ENCODE results near the gene CEP57. TPM values are rescaled to one million over a fixed set of nuclear protein-coding genes. Genes with fewer than 3 reads are reported as not detected.

The CEP57 gene
- total and polyA plus RNA-seq, 2 donors (not counting 1 experiment from before 2014, with no cell fraction given) = 19.0 to 82.9 TPM

DNA sequence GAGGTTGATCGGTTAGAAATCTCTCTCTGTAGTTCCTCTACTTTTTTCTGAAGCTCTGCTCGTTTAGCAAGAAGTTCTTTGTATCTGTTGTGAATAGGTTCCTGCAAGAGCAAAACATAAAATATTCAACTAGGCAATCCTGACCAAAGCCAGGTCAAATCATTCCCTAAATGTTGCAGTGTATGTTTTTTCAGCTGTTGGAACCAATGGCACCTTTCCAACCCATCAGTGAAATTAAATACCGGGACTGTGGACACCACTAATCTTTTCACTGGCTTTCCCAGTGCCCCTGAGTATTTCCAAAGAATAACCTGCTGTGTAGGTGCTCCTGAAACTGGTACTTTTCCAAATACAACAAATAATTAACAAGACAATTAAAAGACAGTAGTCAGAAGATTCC lies 45.1 kb downstream of the CEP57 start:
- ChIA-PET CTCF (interaction anchor here (0.7 to 5.1 kb wide), 28 partner anchors 10 to 744 kb away, joined by 3 to 97 read pairs (median 4); partner anchors contain the start of genes CCDC82, CEP57, JRKL and MAML2), POLR2A (interaction anchor here (1.6 kb wide), 1 partner anchor 508 kb away, joined by 4 read pairs; the partner anchor contains the start of gene MAML2)
- Mint-ChIP-seq H3K27me3 (no peaks in the 10 kb centered on the region), H3K9me3 (ENCODE audit: insufficient read depth) (no peaks in the 10 kb centered on the region), H3K4me1 (no peaks in the 10 kb centered on the region), H3K27ac (no peak overlapping the region), H3K4me3 (no peak overlapping the region)
- no peaks in the 10 kb centered on the region for H3K9me3 ChIP-seq (ENCODE audit: control extremely low read depth in 1 of 3, control insufficient read depth in 2 of 3, insufficient read depth in 1 of 3, low read length in 2 of 3)
- H2AFZ ChIP-seq (ENCODE audit: insufficient read depth, low read depth, low read length, poor library complexity, severe bottlenecking) = no peak overlapping the region
- intact Hi-C loops (cut with micrococcal nuclease) = no loop called here
- H3K36me3 ChIP-seq (replicated peaks in 1 of 2; ENCODE audit: control extremely low read depth in 1 of 2, control insufficient read depth in 1 of 2, extremely low read depth in 1 of 2, insufficient read depth in 2 of 2, low read length in 1 of 2) = peaks cover 0 to 46% of the 10 kb centered on the region in 2 experiments
- 57% methylated on average over 1 of the region's 3 CpGs for WGBS (ENCODE audit: insufficient coverage)
- H3K27me3 ChIP-seq (replicated peaks in 1 of 4; ENCODE audit: control extremely low read depth in 1 of 4, control insufficient read depth in 3 of 4, insufficient read depth in 4 of 4, low read length in 3 of 4) = no peaks in the 10 kb centered on the region
- ATAC-seq (ENCODE audit: low read depth) (no peak), DNase-seq (no peak)
- H4K20me1 ChIP-seq (ENCODE audit: control insufficient read depth, insufficient read depth, low read length, poor library complexity, severe bottlenecking) = no peaks in the 10 kb centered on the region
- H3K79me2 ChIP-seq (ENCODE audit: control insufficient read depth, insufficient read depth, low read length) = no peaks in the 10 kb centered on the region
- TF ChIP-seq EZH2 (IDR thresholded peaks at IDR 0.05; ENCODE audit: borderline replicate concordance, insufficient read depth, low read depth, low read length, poor library complexity, severe bottlenecking) = no peak
- TF ChIP-seq, protein P1, sequence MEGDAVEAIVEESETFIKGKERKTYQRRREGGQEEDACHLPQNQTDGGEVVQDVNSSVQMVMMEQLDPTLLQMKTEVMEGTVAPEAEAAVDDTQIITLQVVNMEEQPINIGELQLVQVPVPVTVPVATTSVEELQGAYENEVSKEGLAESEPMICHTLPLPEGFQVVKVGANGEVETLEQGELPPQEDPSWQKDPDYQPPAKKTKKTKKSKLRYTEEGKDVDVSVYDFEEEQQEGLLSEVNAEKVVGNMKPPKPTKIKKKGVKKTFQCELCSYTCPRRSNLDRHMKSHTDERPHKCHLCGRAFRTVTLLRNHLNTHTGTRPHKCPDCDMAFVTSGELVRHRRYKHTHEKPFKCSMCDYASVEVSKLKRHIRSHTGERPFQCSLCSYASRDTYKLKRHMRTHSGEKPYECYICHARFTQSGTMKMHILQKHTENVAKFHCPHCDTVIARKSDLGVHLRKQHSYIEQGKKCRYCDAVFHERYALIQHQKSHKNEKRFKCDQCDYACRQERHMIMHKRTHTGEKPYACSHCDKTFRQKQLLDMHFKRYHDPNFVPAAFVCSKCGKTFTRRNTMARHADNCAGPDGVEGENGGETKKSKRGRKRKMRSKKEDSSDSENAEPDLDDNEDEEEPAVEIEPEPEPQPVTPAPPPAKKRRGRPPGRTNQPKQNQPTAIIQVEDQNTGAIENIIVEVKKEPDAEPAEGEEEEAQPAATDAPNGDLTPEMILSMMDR (IDR thresholded peaks at IDR 0.05) = no peak
- no peak overlapping the region for H3K27ac ChIP-seq (ENCODE audit: low read length in 2 of 2)
- H3K4me3 ChIP-seq (ENCODE audit: control extremely low read depth in 1 of 5, extremely low read depth in 1 of 5, insufficient read depth in 1 of 5, low read depth in 2 of 5, low read length in 4 of 5) = no peak overlapping the region
- H3K9ac ChIP-seq (ENCODE audit: low read length) = no peak overlapping the region
- no peaks in the 10 kb centered on the region for H3K4me1 ChIP-seq (ENCODE audit: control insufficient read depth in 2 of 2, insufficient read depth in 2 of 2, low read length in 2 of 2)
- H3K4me2 ChIP-seq (replicated peaks; ENCODE audit: low read depth, low read length, poor library complexity, severe bottlenecking) = no peak overlapping the region

DNA sequence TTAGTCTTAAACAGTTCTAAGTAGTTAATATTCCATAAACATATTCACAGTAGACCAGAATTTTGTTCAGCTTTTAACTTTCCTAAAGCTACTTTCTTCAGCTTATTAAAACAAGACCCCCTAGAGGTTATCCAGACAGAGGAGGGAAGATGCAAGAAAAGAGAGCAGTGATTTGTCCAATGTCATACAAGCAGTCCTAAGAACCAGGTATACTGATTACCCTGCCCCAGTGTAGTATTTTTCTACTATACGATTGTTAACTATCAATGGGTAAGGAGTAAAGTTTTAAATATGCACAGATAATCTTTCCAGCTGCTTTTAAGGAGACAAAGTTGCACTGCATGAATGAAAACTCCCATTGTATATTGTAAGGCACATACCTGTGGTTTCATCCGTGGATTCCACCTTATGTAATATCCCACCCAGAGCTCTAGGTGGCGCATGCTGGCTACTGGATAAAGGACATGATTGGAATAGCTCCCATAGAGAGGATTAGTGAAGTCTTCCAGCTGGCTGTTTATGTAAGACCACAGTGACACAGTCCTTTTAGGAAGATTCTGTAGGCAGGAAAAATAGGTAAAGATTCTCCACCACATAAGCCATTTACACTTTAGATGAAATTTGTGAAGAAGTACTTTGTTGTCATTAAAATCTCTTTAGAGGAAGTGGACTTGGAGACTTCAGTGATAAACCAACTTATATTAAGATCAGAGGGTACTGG lies 45.6 kb downstream of the CEP57 start:
- ATAC-seq (ENCODE audit: low read depth) = peak; percentile 90
- Histone ChIP-seq H4K20me1 (ENCODE audit: control insufficient read depth, insufficient read depth, low read length, poor library complexity, severe bottlenecking) (no peaks in the 10 kb centered on the region), H3K79me2 (ENCODE audit: control insufficient read depth, insufficient read depth, low read length) (no peaks in the 10 kb centered on the region), H3K27me3 (replicated peaks in 1 of 4; ENCODE audit: control extremely low read depth in 1 of 4, control insufficient read depth in 3 of 4, insufficient read depth in 4 of 4, low read length in 3 of 4) (no peaks in the 10 kb centered on the region), H3K4me2 (replicated peaks; ENCODE audit: low read depth, low read length, poor library complexity, severe bottlenecking) (no peak overlapping the region), H2AFZ (ENCODE audit: insufficient read depth, low read depth, low read length, poor library complexity, severe bottlenecking) (no peak overlapping the region), H3K9ac (ENCODE audit: low read length) (no peak overlapping the region), H3K4me1 (ENCODE audit: control insufficient read depth in 2 of 2, insufficient read depth in 2 of 2, low read length in 2 of 2) (no peaks in the 10 kb centered on the region), H3K9me3 (ENCODE audit: control extremely low read depth in 1 of 3, control insufficient read depth in 2 of 3, insufficient read depth in 1 of 3, low read length in 2 of 3) (no peaks in the 10 kb centered on the region), H3K4me3 (ENCODE audit: control extremely low read depth in 1 of 5, extremely low read depth in 1 of 5, insufficient read depth in 1 of 5, low read depth in 2 of 5, low read length in 4 of 5) (no peak overlapping the region), H3K36me3 (replicated peaks in 1 of 2; ENCODE audit: control extremely low read depth in 1 of 2, control insufficient read depth in 1 of 2, extremely low read depth in 1 of 2, insufficient read depth in 2 of 2, low read length in 1 of 2) (peaks cover 0 to 44% of the 10 kb centered on the region in 2 experiments), H3K27ac (ENCODE audit: low read length in 2 of 2) (no peak overlapping the region)
- Mint-ChIP-seq H3K27ac (no peak overlapping the region), H3K4me1 (no peaks in the 10 kb centered on the region), H3K4me3 (no peak overlapping the region), H3K9me3 (ENCODE audit: insufficient read depth) (no peaks in the 10 kb centered on the region), H3K27me3 (no peaks in the 10 kb centered on the region)
- TF ChIP-seq EZH2 (IDR thresholded peaks at IDR 0.05; ENCODE audit: borderline replicate concordance, insufficient read depth, low read depth, low read length, poor library complexity, severe bottlenecking) = no peak
- TF ChIP-seq, protein P1 (IDR thresholded peaks at IDR 0.05) = peak; percentile 92
- POLR2A ChIA-PET = interaction anchor here (1.6 kb wide), 1 partner anchor 507 kb away, joined by 4 read pairs; the partner anchor contains the start of gene MAML2
- CTCF ChIA-PET = interaction anchor here (0.7 to 5.1 kb wide), 36 partner anchors 8 to 745 kb away, joined by 3 to 97 read pairs (median 4); partner anchors contain the start of genes CCDC82, CEP57, JRKL and MAML2
- intact Hi-C loops (cut with micrococcal nuclease) = loop anchor here (1.0 to 2.0 kb wide), 3 partner anchors 507 to 590 kb away; partner anchors contain the start of gene MAML2
- DNase-seq = peak; percentile 67
- no CpG with 5 or more reads among the region's 3 CpGs for WGBS (ENCODE audit: insufficient coverage)

All from B cell (primary cell).